NT2/D1 (cell line): ENCODE results near the gene UBASH3B.

Experiments
- DNase-seq: peaks from one replicate; pipeline ENCODE4 v3.0.0-alpha.2; 2011; ENCODE audit warnings: low read depth, low spot score
- H3K27me3 ChIP-seq: 2 replicates; pipeline ENCODE4 v1.6.0; 2011; ENCODE audit warnings: mild to moderate bottlenecking; ENCODE audit not compliant: insufficient read length, insufficient read depth
- H3K36me3 ChIP-seq: 2 replicates; pipeline ENCODE4 v1.6.1; 2011; ENCODE audit warnings: mild to moderate bottlenecking, low read length, mixed read lengths; ENCODE audit not compliant: insufficient read depth, insufficient read length
- H3K4me1 ChIP-seq: 2 replicates; pipeline ENCODE4 v1.5.1; 2011; ENCODE audit not compliant: insufficient read depth, insufficient read length
- H3K4me3 ChIP-seq: 2 replicates; pipeline ENCODE4 v1.5.1; 2011; ENCODE audit warnings: low read depth; ENCODE audit not compliant: insufficient read length
- H3K9ac ChIP-seq: 2 replicates; pipeline ENCODE4 v1.6.0; 2011; ENCODE audit warnings: low read depth; ENCODE audit not compliant: insufficient read length
- H3K9me3 ChIP-seq: 2 replicates; pipeline ENCODE4 v1.5.1; 2011; ENCODE audit warnings: mild to moderate bottlenecking, low read length; ENCODE audit not compliant: insufficient read depth
- SUZ12 ChIP-seq: IDR thresholded peaks from 2 replicates; pipeline ENCODE4 v1.6.1; 2011; ENCODE audit not compliant: insufficient read length, insufficient read depth; ENCODE audit errors: extremely low read depth
- YY1 ChIP-seq: IDR thresholded peaks from 2 replicates; pipeline ENCODE4 v1.6.1; 2011; ENCODE audit not compliant: insufficient read length, insufficient read depth
- ZNF274 ChIP-seq: IDR thresholded peaks from 2 replicates; pipeline ENCODE4 v1.6.1; 2011; ENCODE audit warnings: mild to moderate bottlenecking, low read depth, low read length

UBASH3B gene

GRCh38 chr11:122634501-122634900 is 21.0 kb upstream of the UBASH3B start:
- no peak overlapping the region for H3K9ac ChIP-seq
- H3K27me3 ChIP-seq, result no peaks in the 10 kb centered on the region
- DNase-seq, result no peak
- H3K4me3 ChIP-seq, result no peak overlapping the region
- no peaks in the 10 kb centered on the region for H3K9me3 ChIP-seq
- no peaks in the 10 kb centered on the region for H3K36me3 ChIP-seq
- TF ChIP-seq YY1 (no peak), SUZ12 (no peak), ZNF274 (no peak)
- H3K4me1 ChIP-seq, result no peaks in the 10 kb centered on the region

- Histone ChIP-seq H3K4me1 (no peaks in the 10 kb centered on the region), H3K4me3 (no peak overlapping the region), H3K9me3 (no peaks in the 10 kb centered on the region), H3K9ac (no peak overlapping the region), H3K27me3 (no peaks in the 10 kb centered on the region), H3K36me3 (no peaks in the 10 kb centered on the region)
- TF ChIP-seq ZNF274 (no peak), SUZ12 (no peak), YY1 (no peak)
- no peak for DNase-seq
These were observed 18.0 kb upstream of the UBASH3B start for GRCh38 chr11:122637541-122637940.

- Histone ChIP-seq H3K27me3 (no peaks in the 10 kb centered on the region), H3K4me1 (no peaks in the 10 kb centered on the region), H3K36me3 (no peaks in the 10 kb centered on the region), H3K4me3 (no peak overlapping the region), H3K9me3 (no peaks in the 10 kb centered on the region), H3K9ac (no peak overlapping the region)
- TF ChIP-seq SUZ12 (no peak), YY1 (no peak), ZNF274 (no peak)
- no peak for DNase-seq
These were observed 13.0 kb upstream of the UBASH3B start for GRCh38 chr11:122642472-122642922.

GRCh38 chr11:122642971-122643370 is 12.6 kb upstream of the UBASH3B start:
- no peak for TF ChIP-seq ZNF274
- TF ChIP-seq SUZ12, result no peak
- TF ChIP-seq YY1, result no peak
- Histone ChIP-seq H3K36me3 (no peaks in the 10 kb centered on the region), H3K27me3 (no peaks in the 10 kb centered on the region), H3K4me3 (no peak overlapping the region), H3K4me1 (no peaks in the 10 kb centered on the region), H3K9me3 (no peaks in the 10 kb centered on the region), H3K9ac (no peak overlapping the region)
- no peak for DNase-seq

- Histone ChIP-seq H3K4me3 (no peak overlapping the region), H3K27me3 (no peaks in the 10 kb centered on the region), H3K9ac (no peak overlapping the region), H3K36me3 (no peaks in the 10 kb centered on the region), H3K4me1 (no peaks in the 10 kb centered on the region), H3K9me3 (no peaks in the 10 kb centered on the region)
- DNase-seq, result no peak
- TF ChIP-seq YY1 (no peak), ZNF274 (no peak), SUZ12 (no peak)
These were observed 9.7 kb upstream of the UBASH3B start for GRCh38 chr11:122645847-122646246.

GRCh38 chr11:122646549-122647340 is 8.8 kb upstream of the UBASH3B start:
- TF ChIP-seq YY1, result no peak
- TF ChIP-seq SUZ12, result no peak
- TF ChIP-seq ZNF274, result no peak
- no peak overlapping the region for H3K4me3 ChIP-seq

GRCh38 chr11:122647736-122648275 is 7.7 kb upstream of the UBASH3B start:
- H3K27me3 ChIP-seq, result no peaks in the 10 kb centered on the region
- no peak overlapping the region for H3K4me3 ChIP-seq
- TF ChIP-seq YY1, result no peak
- no peak for TF ChIP-seq ZNF274
- TF ChIP-seq SUZ12, result no peak
- no peaks in the 10 kb centered on the region for H3K4me1 ChIP-seq
- no peak for DNase-seq
- H3K9me3 ChIP-seq, result no peaks in the 10 kb centered on the region
- no peaks in the 10 kb centered on the region for H3K36me3 ChIP-seq
- H3K9ac ChIP-seq, result no peak overlapping the region

More at GRCh38 chr11:122646549-122647340, 8.8 kb upstream of the UBASH3B start:
- DNase-seq, result no peak
- no peaks in the 10 kb centered on the region for H3K9me3 ChIP-seq
- H3K36me3 ChIP-seq, result no peaks in the 10 kb centered on the region
- no peaks in the 10 kb centered on the region for H3K27me3 ChIP-seq
- H3K4me1 ChIP-seq, result no peaks in the 10 kb centered on the region
- H3K9ac ChIP-seq, result no peak overlapping the region
